22Rv1 (cell line): ENCODE data around the gene TACSTD2.

Source experiments
- ZFX ChIP-seq: fragments of 450-650 bp; IDR thresholded peaks from 2 replicates; pipeline ENCODE4 v1.6.1; 2017; ENCODE audit warnings: antibody characterized with exemption, borderline replicate concordance
- TF ChIP-seq, protein P1 (sequence below): fragments of 450-650 bp; IDR thresholded peaks from 2 replicates; pipeline ENCODE4 v1.5.1; 2017; ENCODE audit warnings: mild to moderate bottlenecking

DNA sequence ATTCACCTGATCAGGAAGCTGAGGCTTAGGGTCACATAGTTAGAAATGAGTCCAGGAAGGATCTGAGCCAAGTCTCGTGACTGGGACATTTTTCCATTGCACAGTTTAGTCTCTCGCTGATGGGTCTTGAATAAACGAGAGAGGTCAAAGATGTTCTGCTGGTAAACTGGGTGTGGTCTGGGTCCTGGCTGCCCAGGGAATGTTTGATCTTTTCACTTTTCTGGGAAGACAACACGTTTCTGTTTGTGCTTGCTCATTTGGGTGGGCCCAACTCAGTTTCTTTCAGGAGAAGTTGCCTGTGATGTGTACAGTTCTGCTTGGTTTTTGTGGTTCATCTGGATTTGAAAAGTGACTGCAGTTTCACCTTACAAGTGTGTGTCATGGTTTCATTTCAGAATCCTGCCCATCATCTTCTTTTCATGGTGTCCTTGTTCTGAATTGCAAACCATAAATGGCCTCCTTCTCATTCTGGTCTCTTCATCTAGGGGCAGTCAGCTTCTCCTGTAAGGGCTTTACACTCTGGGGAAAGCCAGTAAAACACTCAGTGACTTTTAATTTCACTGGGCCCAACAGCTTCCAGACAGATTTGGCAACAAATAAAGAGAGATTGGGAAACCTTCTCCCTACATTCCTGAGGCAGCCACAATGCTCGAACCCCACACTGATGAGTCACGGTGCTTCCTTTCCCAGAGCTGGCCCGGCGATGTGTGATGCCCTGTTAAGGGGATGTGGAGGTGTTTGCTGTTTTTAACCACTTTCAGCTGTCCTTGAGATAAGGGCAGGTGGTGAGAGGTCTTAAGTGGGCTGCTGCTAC is 7.2 kb upstream of the TACSTD2 start:
- TF ChIP-seq, protein P1, sequence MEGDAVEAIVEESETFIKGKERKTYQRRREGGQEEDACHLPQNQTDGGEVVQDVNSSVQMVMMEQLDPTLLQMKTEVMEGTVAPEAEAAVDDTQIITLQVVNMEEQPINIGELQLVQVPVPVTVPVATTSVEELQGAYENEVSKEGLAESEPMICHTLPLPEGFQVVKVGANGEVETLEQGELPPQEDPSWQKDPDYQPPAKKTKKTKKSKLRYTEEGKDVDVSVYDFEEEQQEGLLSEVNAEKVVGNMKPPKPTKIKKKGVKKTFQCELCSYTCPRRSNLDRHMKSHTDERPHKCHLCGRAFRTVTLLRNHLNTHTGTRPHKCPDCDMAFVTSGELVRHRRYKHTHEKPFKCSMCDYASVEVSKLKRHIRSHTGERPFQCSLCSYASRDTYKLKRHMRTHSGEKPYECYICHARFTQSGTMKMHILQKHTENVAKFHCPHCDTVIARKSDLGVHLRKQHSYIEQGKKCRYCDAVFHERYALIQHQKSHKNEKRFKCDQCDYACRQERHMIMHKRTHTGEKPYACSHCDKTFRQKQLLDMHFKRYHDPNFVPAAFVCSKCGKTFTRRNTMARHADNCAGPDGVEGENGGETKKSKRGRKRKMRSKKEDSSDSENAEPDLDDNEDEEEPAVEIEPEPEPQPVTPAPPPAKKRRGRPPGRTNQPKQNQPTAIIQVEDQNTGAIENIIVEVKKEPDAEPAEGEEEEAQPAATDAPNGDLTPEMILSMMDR, result no peak
- TF ChIP-seq ZFX, result no peak
